ENCODE data around the gene TUBA4A. TPM values are rescaled to one million over a fixed set of nuclear protein-coding genes. Genes with fewer than 3 reads are reported as not detected.
A peak's percentile ranks its signal among the peaks of the same experiment; 100 is the strongest.

TUBA4A gene
- total and polyA plus RNA-seq, 2 of the 8 experiments (the other 6 are each of a cell fraction or from before 2014, with no cell fraction given) = 67.3 to 172 TPM

DNA sequence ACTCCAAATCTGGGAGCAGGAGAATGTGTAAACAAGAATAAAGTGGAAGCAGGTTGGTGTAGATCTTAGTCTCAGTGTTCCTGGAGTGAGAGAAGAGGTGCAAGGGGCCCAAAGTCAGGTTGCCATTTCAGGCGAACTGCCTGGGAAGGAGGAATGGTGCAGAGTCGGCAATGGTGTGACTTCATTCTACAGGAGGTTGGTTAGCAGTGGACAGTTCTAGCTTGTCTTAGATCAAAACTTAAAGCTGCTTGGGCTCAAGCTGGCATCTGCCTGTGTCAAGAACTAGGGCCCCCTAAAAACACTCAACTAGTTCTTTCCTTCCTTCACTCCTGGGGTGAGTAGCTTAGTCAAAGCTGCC is 4.9 kb downstream of the TUBA4A start:
- Histone ChIP-seq H3K27me3 (replicated peaks in 1 of 4; ENCODE audit: control insufficient read depth in 3 of 4, extremely low read depth in 1 of 4, insufficient read depth in 3 of 4, low read length in 3 of 4) (peaks cover 0 to 20% (median 11%) of the 10 kb centered on the region in 4 experiments; a peak in 5 of 7 replicates), H3K14ac (ENCODE audit: insufficient read length) (no peak overlapping the region), H4K8ac (ENCODE audit: extremely low read depth, insufficient read depth, low read length) (no peak overlapping the region), H2BK12ac (ENCODE audit: low read depth, low read length) (no peak overlapping the region), H3K18ac (ENCODE audit: extremely low read depth, low read length) (no peak overlapping the region), H2BK20ac (ENCODE audit: low read length) (no peak overlapping the region), H3K4me1 (replicated peaks in 1 of 4; ENCODE audit: control insufficient read depth in 3 of 4, insufficient read depth in 4 of 4, low read length in 3 of 4) (peaks cover 5 to 14% (median 12%) of the 10 kb centered on the region in 4 experiments), H3K9ac (replicated peaks in 1 of 4; ENCODE audit: extremely low read depth in 1 of 4, low read depth in 3 of 4, low read length in 3 of 4) (no peak overlapping the region), H4K20me1 (replicated peaks in 1 of 2; ENCODE audit: control insufficient read depth in 1 of 2, insufficient read depth in 2 of 2, low read length in 2 of 2) (no peaks in the 10 kb centered on the region), H3K36me3 (ENCODE audit: control insufficient read depth in 2 of 4, insufficient read depth in 4 of 4, low read length in 3 of 4) (peaks cover 0 to 9% (median 5%) of the 10 kb centered on the region in 4 experiments; a peak in 5 of 8 replicates), H2AFZ (ENCODE audit: low read length) (no peak overlapping the region), H4K91ac (replicated peaks; ENCODE audit: insufficient read length, low read length) (no peak overlapping the region), H2AK5ac (ENCODE audit: low read depth, low read length) (no peak overlapping the region), H3K4ac (replicated peaks; ENCODE audit: insufficient read length, low read depth, low read length) (no peak overlapping the region), H2BK120ac (replicated peaks; ENCODE audit: low read depth, low read length) (no peak overlapping the region), H3K27ac (ENCODE audit: low read depth, low read length) (no peak overlapping the region), H3K4me2 (ENCODE audit: insufficient read depth in 1 of 2, low read depth in 2 of 2, low read length in 2 of 2) (0 out of 4 replicates have a peak overlapping the region, but pooled peaks of 1 of the 2 experiments have one; percentile 20), H3K23me2 (ENCODE audit: low read depth, low read length) (peaks cover 20% of the 10 kb centered on the region), H2BK15ac (ENCODE audit: low read length) (no peak overlapping the region), H2BK5ac (ENCODE audit: low read depth, low read length) (no peak overlapping the region), H3K79me1 (ENCODE audit: low read depth, low read length) (peaks cover 8% of the 10 kb centered on the region; the same call in 1 of the 2 replicates), H3K79me2 (ENCODE audit: control insufficient read depth in 1 of 2, insufficient read depth in 2 of 2, low read length in 2 of 2) (peaks cover 0 to 5% of the 10 kb centered on the region in 2 experiments; a peak in 1 of 4 replicates), H3K4me3 (ENCODE audit: extremely low read depth in 1 of 4, insufficient read depth in 2 of 4, low read depth in 3 of 4, low read length in 4 of 4) (no peak overlapping the region), H3K9me3 (ENCODE audit: insufficient read depth in 2 of 2, low read depth in 1 of 2, low read length in 1 of 2) (no peaks in the 10 kb centered on the region), H4K5ac (ENCODE audit: insufficient read length, low read depth, low read length) (no peak overlapping the region), H3K23ac (ENCODE audit: insufficient read length) (no peak overlapping the region), H3K56ac (replicated peaks; ENCODE audit: insufficient read length, low read depth, low read length) (no peak overlapping the region)
- ChIA-PET CTCF (ENCODE audit: partially characterized antibody) (interaction anchor here (0.6 to 6.6 kb wide), 18 partner anchors 8 to 243 kb away, joined by 3 to 118 read pairs (median 4); partner anchors contain the start of genes DNAJB2 and ZFAND2B), POLR2A (ENCODE audit: partially characterized antibody) (interaction anchor here (0.7 to 14.9 kb wide), 12 partner anchors 10 to 269 kb away, joined by 3 to 190 read pairs (median 4); partner anchors contain the start of genes ABCB6, ANKZF1, ATG9A and DNAJB2)
- FAIRE-seq = no peak
- 79% methylated on average over 2 of the region's 2 CpGs; no CpG with 5 or more reads in 1 of the 2 experiments for WGBS, 2 experiments (ENCODE audit: extremely low coverage in 1 of 2, insufficient coverage in 1 of 2, insufficient read length in 1 of 2, insufficient replicate concordance in 2 of 2, low coverage in 1 of 2, low lambda C conversion rate in 2 of 2, missing lambda C conversion rate in 1 of 2)
- TF ChIP-seq SIN3A (conservative IDR thresholded peaks at IDR 0.05 in 1 of 2, IDR thresholded peaks at IDR 0.05 in 1 of 2; ENCODE audit: low read depth in 1 of 2, low read length in 2 of 2) = no peak
- no peak for TF ChIP-seq ASH2L (IDR thresholded peaks at IDR 0.05; ENCODE audit: low read length)
- no peak for TF ChIP-seq SP1 (IDR thresholded peaks at IDR 0.05; ENCODE audit: low read depth, low read length)
- no peak for TF ChIP-seq RNF2 (IDR thresholded peaks at IDR 0.05; ENCODE audit: borderline replicate concordance, low read depth, low read length, missing control alignments, poor library complexity, severe bottlenecking)
- no peak for TF ChIP-seq CBX5 (IDR thresholded peaks at IDR 0.05; ENCODE audit: low read depth, low read length)
- no peak for TF ChIP-seq TAF1 (IDR thresholded peaks at IDR 0.05; ENCODE audit: low read depth, low read length)
- TF ChIP-seq CREB1 (IDR thresholded peaks at IDR 0.05) = no peak
- TF ChIP-seq POLR2AphosphoS5 (IDR thresholded peaks at IDR 0.05; ENCODE audit: low read depth, low read length) = 0 out of 2 replicates have a peak, but pooled peaks have one; percentile 16
- DNase-seq (ENCODE audit: low read depth in 1 of 2, low spot score in 2 of 2) = no peak

Measured in H1 (cell line).